Measurements from ENCODE around the gene GRM7.

DNA sequence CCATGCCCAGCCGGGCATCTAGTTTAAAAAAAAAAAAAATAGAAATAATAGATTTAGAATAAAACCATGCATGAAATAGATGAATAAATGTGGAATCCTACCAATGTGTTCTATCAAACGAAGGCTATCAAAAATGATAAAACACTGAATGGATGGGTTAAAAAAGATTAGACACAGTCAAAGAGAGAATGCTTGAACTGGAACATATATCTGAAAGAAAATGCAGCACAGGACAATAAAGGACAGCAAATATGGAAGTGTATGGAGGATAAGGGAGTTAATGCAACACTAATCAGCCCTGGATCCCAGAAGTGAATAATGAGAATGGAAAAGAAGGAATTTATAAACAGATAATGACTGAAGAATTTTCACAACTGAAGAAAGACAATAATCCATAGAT lies 571.7 kb downstream of the GRM7 start:
- TF ChIP-seq, protein P1, sequence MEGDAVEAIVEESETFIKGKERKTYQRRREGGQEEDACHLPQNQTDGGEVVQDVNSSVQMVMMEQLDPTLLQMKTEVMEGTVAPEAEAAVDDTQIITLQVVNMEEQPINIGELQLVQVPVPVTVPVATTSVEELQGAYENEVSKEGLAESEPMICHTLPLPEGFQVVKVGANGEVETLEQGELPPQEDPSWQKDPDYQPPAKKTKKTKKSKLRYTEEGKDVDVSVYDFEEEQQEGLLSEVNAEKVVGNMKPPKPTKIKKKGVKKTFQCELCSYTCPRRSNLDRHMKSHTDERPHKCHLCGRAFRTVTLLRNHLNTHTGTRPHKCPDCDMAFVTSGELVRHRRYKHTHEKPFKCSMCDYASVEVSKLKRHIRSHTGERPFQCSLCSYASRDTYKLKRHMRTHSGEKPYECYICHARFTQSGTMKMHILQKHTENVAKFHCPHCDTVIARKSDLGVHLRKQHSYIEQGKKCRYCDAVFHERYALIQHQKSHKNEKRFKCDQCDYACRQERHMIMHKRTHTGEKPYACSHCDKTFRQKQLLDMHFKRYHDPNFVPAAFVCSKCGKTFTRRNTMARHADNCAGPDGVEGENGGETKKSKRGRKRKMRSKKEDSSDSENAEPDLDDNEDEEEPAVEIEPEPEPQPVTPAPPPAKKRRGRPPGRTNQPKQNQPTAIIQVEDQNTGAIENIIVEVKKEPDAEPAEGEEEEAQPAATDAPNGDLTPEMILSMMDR (conservative IDR thresholded peaks at IDR 0.05; ENCODE audit: low read depth in 2 of 2): no peak
- TF ChIP-seq EZH2 (IDR thresholded peaks at IDR 0.05; ENCODE audit: low read depth, unreplicated experiment) (no peak), CREB1 (CRISPR knock-in tag; IDR thresholded peaks at IDR 0.05; ENCODE audit: low read depth) (no peak), EZH2phosphoT487 (IDR thresholded peaks at IDR 0.05; ENCODE audit: unreplicated experiment) (no peak), JUNB (IDR thresholded peaks at IDR 0.05; ENCODE audit: unreplicated experiment) (no peak), ZNF331 (CRISPR knock-in tag; IDR thresholded peaks at IDR 0.05; ENCODE audit: low read depth) (no peak), POLR2AphosphoS5 (IDR thresholded peaks at IDR 0.05; ENCODE audit: low read depth) (no peak), STAT1 (IDR thresholded peaks at IDR 0.05; ENCODE audit: unreplicated experiment) (no peak)
- TF ChIP-seq, protein P2, sequence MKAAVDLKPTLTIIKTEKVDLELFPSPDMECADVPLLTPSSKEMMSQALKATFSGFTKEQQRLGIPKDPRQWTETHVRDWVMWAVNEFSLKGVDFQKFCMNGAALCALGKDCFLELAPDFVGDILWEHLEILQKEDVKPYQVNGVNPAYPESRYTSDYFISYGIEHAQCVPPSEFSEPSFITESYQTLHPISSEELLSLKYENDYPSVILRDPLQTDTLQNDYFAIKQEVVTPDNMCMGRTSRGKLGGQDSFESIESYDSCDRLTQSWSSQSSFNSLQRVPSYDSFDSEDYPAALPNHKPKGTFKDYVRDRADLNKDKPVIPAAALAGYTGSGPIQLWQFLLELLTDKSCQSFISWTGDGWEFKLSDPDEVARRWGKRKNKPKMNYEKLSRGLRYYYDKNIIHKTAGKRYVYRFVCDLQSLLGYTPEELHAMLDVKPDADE (IDR thresholded peaks at IDR 0.05): no peak
- TF ChIP-seq, protein P3, sequence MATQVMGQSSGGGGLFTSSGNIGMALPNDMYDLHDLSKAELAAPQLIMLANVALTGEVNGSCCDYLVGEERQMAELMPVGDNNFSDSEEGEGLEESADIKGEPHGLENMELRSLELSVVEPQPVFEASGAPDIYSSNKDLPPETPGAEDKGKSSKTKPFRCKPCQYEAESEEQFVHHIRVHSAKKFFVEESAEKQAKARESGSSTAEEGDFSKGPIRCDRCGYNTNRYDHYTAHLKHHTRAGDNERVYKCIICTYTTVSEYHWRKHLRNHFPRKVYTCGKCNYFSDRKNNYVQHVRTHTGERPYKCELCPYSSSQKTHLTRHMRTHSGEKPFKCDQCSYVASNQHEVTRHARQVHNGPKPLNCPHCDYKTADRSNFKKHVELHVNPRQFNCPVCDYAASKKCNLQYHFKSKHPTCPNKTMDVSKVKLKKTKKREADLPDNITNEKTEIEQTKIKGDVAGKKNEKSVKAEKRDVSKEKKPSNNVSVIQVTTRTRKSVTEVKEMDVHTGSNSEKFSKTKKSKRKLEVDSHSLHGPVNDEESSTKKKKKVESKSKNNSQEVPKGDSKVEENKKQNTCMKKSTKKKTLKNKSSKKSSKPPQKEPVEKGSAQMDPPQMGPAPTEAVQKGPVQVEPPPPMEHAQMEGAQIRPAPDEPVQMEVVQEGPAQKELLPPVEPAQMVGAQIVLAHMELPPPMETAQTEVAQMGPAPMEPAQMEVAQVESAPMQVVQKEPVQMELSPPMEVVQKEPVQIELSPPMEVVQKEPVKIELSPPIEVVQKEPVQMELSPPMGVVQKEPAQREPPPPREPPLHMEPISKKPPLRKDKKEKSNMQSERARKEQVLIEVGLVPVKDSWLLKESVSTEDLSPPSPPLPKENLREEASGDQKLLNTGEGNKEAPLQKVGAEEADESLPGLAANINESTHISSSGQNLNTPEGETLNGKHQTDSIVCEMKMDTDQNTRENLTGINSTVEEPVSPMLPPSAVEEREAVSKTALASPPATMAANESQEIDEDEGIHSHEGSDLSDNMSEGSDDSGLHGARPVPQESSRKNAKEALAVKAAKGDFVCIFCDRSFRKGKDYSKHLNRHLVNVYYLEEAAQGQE (IDR thresholded peaks at IDR 0.05; ENCODE audit: unreplicated experiment): no peak
- TF ChIP-seq, protein P4, sequence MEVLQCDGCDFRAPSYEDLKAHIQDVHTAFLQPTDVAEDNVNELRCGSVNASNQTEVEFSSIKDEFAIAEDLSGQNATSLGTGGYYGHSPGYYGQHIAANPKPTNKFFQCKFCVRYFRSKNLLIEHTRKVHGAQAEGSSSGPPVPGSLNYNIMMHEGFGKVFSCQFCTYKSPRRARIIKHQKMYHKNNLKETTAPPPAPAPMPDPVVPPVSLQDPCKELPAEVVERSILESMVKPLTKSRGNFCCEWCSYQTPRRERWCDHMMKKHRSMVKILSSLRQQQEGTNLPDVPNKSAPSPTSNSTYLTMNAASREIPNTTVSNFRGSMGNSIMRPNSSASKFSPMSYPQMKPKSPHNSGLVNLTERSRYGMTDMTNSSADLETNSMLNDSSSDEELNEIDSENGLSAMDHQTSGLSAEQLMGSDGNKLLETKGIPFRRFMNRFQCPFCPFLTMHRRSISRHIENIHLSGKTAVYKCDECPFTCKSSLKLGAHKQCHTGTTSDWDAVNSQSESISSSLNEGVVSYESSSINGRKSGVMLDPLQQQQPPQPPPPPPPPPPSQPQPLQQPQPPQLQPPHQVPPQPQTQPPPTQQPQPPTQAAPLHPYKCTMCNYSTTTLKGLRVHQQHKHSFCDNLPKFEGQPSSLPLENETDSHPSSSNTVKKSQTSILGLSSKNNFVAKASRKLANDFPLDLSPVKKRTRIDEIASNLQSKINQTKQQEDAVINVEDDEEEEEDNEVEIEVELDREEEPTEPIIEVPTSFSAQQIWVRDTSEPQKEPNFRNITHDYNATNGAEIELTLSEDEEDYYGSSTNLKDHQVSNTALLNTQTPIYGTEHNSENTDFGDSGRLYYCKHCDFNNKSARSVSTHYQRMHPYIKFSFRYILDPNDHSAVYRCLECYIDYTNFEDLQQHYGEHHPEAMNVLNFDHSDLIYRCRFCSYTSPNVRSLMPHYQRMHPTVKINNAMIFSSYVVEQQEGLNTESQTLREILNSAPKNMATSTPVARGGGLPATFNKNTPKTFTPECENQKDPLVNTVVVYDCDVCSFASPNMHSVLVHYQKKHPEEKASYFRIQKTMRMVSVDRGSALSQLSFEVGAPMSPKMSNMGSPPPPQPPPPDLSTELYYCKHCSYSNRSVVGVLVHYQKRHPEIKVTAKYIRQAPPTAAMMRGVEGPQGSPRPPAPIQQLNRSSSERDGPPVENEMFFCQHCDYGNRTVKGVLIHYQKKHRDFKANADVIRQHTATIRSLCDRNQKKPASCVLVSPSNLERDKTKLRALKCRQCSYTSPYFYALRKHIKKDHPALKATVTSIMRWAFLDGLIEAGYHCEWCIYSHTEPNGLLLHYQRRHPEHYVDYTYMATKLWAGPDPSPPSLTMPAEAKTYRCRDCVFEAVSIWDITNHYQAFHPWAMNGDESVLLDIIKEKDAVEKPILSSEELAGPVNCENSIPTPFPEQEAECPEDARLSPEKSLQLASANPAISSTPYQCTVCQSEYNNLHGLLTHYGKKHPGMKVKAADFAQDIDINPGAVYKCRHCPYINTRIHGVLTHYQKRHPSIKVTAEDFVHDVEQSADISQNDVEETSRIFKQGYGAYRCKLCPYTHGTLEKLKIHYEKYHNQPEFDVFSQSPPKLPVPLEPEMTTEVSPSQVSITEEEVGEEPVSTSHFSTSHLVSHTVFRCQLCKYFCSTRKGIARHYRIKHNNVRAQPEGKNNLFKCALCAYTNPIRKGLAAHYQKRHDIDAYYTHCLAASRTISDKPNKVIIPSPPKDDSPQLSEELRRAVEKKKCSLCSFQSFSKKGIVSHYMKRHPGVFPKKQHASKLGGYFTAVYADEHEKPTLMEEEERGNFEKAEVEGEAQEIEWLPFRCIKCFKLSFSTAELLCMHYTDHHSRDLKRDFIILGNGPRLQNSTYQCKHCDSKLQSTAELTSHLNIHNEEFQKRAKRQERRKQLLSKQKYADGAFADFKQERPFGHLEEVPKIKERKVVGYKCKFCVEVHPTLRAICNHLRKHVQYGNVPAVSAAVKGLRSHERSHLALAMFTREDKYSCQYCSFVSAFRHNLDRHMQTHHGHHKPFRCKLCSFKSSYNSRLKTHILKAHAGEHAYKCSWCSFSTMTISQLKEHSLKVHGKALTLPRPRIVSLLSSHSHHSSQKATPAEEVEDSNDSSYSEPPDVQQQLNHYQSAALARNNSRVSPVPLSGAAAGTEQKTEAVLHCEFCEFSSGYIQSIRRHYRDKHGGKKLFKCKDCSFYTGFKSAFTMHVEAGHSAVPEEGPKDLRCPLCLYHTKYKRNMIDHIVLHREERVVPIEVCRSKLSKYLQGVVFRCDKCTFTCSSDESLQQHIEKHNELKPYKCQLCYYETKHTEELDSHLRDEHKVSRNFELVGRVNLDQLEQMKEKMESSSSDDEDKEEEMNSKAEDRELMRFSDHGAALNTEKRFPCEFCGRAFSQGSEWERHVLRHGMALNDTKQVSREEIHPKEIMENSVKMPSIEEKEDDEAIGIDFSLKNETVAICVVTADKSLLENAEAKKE (CRISPR knock-in tag; IDR thresholded peaks at IDR 0.05): no peak
